Spleen (tissue), 11 donors: ENCODE data around the gene SLC4A7. TPM values are rescaled to one million over a fixed set of nuclear protein-coding genes. Genes with fewer than 3 reads are reported as not detected.

Experiments
- DNase-seq: peaks from one replicate; pipeline ENCODE4 v3.0.0-alpha.2; 2020
- H3K27ac ChIP-seq, 8 donors: fragments of 200-600 bp; sonication (generic) in 7 of 8; 1 replicate in 4 of 8; 2 replicates in 4 of 8; pipeline versions ENCODE4 v1.5.0 to v1.8.0; 2016 to 2021; ENCODE audit warnings: inconsistent platforms in 4 of 8, mild to moderate bottlenecking in 4 of 8, moderate library complexity in 1 of 8
- H3K27me3 ChIP-seq, 7 donors: fragments of 200-600 bp; sonication (generic) in 6 of 7; replicated peaks in 1 of 7; 1 replicate in 4 of 7; 2 replicates in 3 of 7; pipeline versions ENCODE4 v1.5.0 to v1.8.0; 2016 to 2021; ENCODE audit warnings: inconsistent platforms in 3 of 7, mild to moderate bottlenecking in 1 of 7
- H3K36me3 ChIP-seq, 6 donors: fragments of 200-600 bp; sonication (generic) in 5 of 6; 1 replicate in 4 of 6; 2 replicates in 2 of 6; pipeline versions ENCODE4 v1.5.0 to v1.8.0; 2016 to 2021; ENCODE audit warnings: inconsistent platforms in 2 of 6
- H3K4me1 ChIP-seq, 6 donors: fragments of 200-600 bp; sonication (generic) in 5 of 6; 1 replicate in 3 of 6; 2 replicates in 3 of 6; pipeline versions ENCODE4 v1.5.0 to v1.8.0; 2016 to 2021; ENCODE audit warnings: inconsistent platforms in 3 of 6
- H3K4me3 ChIP-seq, 8 donors: fragments of 200-600 bp; sonication (generic) in 7 of 8; 1 replicate in 4 of 8; 2 replicates in 4 of 8; pipeline versions ENCODE4 v1.5.0 to v1.8.0; 2016 to 2021; ENCODE audit warnings: inconsistent platforms in 4 of 8, mild to moderate bottlenecking in 4 of 8, moderate library complexity in 2 of 8
- H3K9me3 ChIP-seq, 8 donors: fragments of 200-600 bp; sonication (generic) in 7 of 8; 1 replicate in 4 of 8; 2 replicates in 4 of 8; pipeline versions ENCODE4 v1.5.0 to v1.8.0; 2016 to 2021; ENCODE audit warnings: inconsistent platforms in 4 of 8
- CTCF ChIP-seq, 11 experiments: fragments of 200-600 bp in 7 of 11; fragments of 450-650 bp in 4 of 11; sonication (generic) in 4 of 11; IDR thresholded peaks in 8 of 11; conservative IDR thresholded peaks in 3 of 11; 1 replicate in 7 of 11; 2 replicates in 4 of 11; pipeline versions ENCODE4 v1.4.0 to v1.8.0; 2016 to 2021; ENCODE audit warnings: antibody characterized with exemption in 11 of 11, inconsistent platforms in 4 of 11, mild to moderate bottlenecking in 1 of 11
- POLR2A ChIP-seq, 3 donors: fragments of 450-650 bp; IDR thresholded peaks; one replicate each; pipeline ENCODE4 v1.5.1; 2017; ENCODE audit warnings: antibody characterized with exemption in 3 of 3, mild to moderate bottlenecking in 1 of 3
- POLR2AphosphoS5 ChIP-seq, 3 donors: sonication (generic); formaldehyde crosslinking; IDR thresholded peaks; one replicate each; pipeline ENCODE4 v1.5.1; 2017; ENCODE audit warnings: antibody characterized with exemption in 3 of 3
- WGBS, 5 donors: extraction: QIAGEN DNeasy Blood & Tissue Kit in 3 of 5; methylation state at CpG; one replicate each; pipeline versions ENCODE4 v1.1.5 to v1.1.7; 2013 to 2018; 5-methylcytosine and 5-hydroxymethylcytosine counted together
- intact Hi-C: fragments of 100-400 bp; cut with DNase I; formaldehyde crosslinking; loops from one replicate; pipeline ENCODE4 v1.15.0; 2023; ENCODE audit warnings: low total_unique reads
- polyA plus RNA-seq, 3 donors: library from polyadenylated mRNA; stranded (reverse); fragments of 200-250 nt; gene quantifications; one replicate each; pipeline ENCODE4 v1.2.1, GENCODE V29; 2013
- total RNA-seq, 7 donors: library from RNA; depleted of rRNA in 3 of 7; stranded (reverse); fragments of >200 nt in 3 of 7; fragmentation: NEBNext Ultra II Directional in 4 of 7; extraction: Animal tissue kit (Norgen Biotek cat#: 25700) in 4 of 7; gene quantifications; one replicate each; pipeline versions ENCODE4 v1.1.0 to v1.2.1, GENCODE V29; 2016 to 2021
- donor health status: healthy with polysubstance abuse.
- donor health status: DM: no; HTN: no; CAD: no; lungs with moderate emphysema.
- donor health status: DM: no; HTN: no; CAD: no.
- donor health status: Bipolar disorder and iron deficiency.
- donor health status: healthy.
- donor health status: DM: no; HTN: no; CAD: no.
- donor health status: DM: yes; HTN: yes; CAD: no.

The SLC4A7 gene
- total and polyA plus RNA-seq, 10 donors = 5.7 to 62.3 (median 38.9) TPM

- intact Hi-C loops = no loop called here
- H3K4me1 ChIP-seq = no peaks in the 10 kb centered on the region
- H3K27ac ChIP-seq = no peak overlapping the region
- no peak overlapping the region for H3K4me3 ChIP-seq
- 88 to 95% (median 91%) methylated on average over 6 of the region's 6 CpGs for WGBS, 5 donors
- no peak for TF ChIP-seq POLR2AphosphoS5 (IDR thresholded peaks at IDR 0.05)
- no peak for TF ChIP-seq CTCF (IDR thresholded peaks at IDR 0.05 in 8 of 11, conservative IDR thresholded peaks at IDR 0.05 in 3 of 11)
- peaks cover 2 to 77% (median 40%) of the 10 kb centered on the region in 6 donors for H3K36me3 ChIP-seq
- no peaks in the 10 kb centered on the region for H3K27me3 ChIP-seq
- no peak for DNase-seq
- H3K9me3 ChIP-seq = no peaks in the 10 kb centered on the region
These were observed 53.1 kb downstream of the SLC4A7 start for GRCh38 chr3:27431116-27431515.

GRCh38 chr3:27429909-27430308 lies 54.3 kb downstream of the SLC4A7 start:
- H3K4me1 ChIP-seq = no peaks in the 10 kb centered on the region
- WGBS, 5 donors = 93 to 100% (median 98%) methylated on average over 2 of the region's 2 CpGs
- DNase-seq = no peak
- no peaks in the 10 kb centered on the region for H3K9me3 ChIP-seq
- intact Hi-C loops = no loop called here
- no peaks in the 10 kb centered on the region for H3K27me3 ChIP-seq
- TF ChIP-seq POLR2AphosphoS5 (IDR thresholded peaks at IDR 0.05) (no peak), CTCF (IDR thresholded peaks at IDR 0.05 in 8 of 11, conservative IDR thresholded peaks at IDR 0.05 in 3 of 11) (no peak), POLR2A (IDR thresholded peaks at IDR 0.05) (no peak)
- peaks cover 2 to 65% (median 32%) of the 10 kb centered on the region in 6 donors for H3K36me3 ChIP-seq
- H3K27ac ChIP-seq = no peak overlapping the region
- no peak overlapping the region for H3K4me3 ChIP-seq

GRCh38 chr3:27428446-27428845 lies 55.7 kb downstream of the SLC4A7 start:
- no peaks in the 10 kb centered on the region for H3K9me3 ChIP-seq
- no peak overlapping the region for H3K27ac ChIP-seq
- H3K27me3 ChIP-seq = no peaks in the 10 kb centered on the region
- H3K4me3 ChIP-seq = no peak overlapping the region
- intact Hi-C loops = no loop called here
- no peak for TF ChIP-seq POLR2A (IDR thresholded peaks at IDR 0.05)
- TF ChIP-seq CTCF (IDR thresholded peaks at IDR 0.05 in 8 of 11, conservative IDR thresholded peaks at IDR 0.05 in 3 of 11) = no peak
- no peak for TF ChIP-seq POLR2AphosphoS5 (IDR thresholded peaks at IDR 0.05)
- no peaks in the 10 kb centered on the region for H3K4me1 ChIP-seq
- no peak for DNase-seq
- H3K36me3 ChIP-seq = peaks cover 2 to 60% (median 24%) of the 10 kb centered on the region in 6 donors

- Histone ChIP-seq H3K9me3 (no peaks in the 10 kb centered on the region), H3K36me3 (peaks cover 0 to 62% (median 18%) of the 10 kb centered on the region in 6 donors), H3K4me1 (no peaks in the 10 kb centered on the region), H3K27ac (no peak overlapping the region), H3K4me3 (no peak overlapping the region), H3K27me3 (no peaks in the 10 kb centered on the region)
- no peak for DNase-seq
- TF ChIP-seq CTCF (IDR thresholded peaks at IDR 0.05 in 8 of 11, conservative IDR thresholded peaks at IDR 0.05 in 3 of 11) = no peak
- 36 to 68% (median 51%) methylated on average over 1 of the region's 1 CpG for WGBS, 5 donors
- intact Hi-C loops = no loop called here
These were observed 57.3 kb downstream of the SLC4A7 start for GRCh38 chr3:27426926-27427325.
